HG03025 (cell line): Measurements from ENCODE around the gene ATRN.
"Not testable (repeated sequence)": the region's sequence is repeated elsewhere in the genome, so short reads cannot be mapped to it uniquely, and the experiment has no call there.

Source experiments
- ATAC-seq: cut with Tn5 transposase; IDR thresholded peaks from one replicate; pipeline ENCODE4 v1.9.1; 2021; ENCODE audit warnings: mild to moderate bottlenecking, moderate library complexity; ENCODE audit not compliant: unreplicated experiment, low FRiP score

Gene ATRN

DNA sequence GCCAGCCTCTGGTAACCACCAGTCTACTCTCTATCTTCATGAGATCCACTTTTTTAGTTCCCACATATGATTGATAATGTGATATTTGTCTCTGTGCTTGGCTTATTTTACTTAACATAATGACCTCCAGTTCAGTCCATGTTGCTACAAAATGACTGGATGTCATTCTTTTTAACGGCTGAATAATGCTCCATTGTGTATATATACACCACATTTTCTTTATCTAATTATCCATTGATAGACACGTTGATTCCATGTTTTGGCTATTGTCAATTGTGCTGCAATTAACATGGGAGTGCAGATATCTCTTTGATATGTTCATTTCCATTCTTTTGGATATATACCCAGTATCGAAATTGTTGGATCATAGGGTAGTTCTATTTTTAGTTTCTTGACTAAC lies 89.3 kb downstream of the ATRN start:
- no peak for ATAC-seq

DNA sequence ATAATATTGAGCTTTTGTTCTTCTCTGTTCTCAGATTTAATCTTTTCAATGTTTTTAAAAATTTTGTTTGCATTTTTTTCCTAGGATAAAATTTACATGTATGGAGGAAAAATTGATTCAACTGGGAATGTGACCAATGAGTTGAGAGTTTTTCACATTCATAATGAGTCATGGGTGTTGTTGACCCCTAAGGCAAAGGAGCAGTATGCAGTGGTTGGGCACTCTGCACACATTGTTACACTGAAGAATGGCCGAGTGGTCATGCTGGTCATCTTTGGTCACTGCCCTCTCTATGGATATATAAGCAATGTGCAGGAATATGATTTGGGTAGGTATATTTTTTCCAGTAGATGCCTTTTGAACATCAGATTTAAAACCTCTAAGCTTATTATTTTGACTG lies 89.8 kb downstream of the ATRN start:
- ATAC-seq: no peak

DNA sequence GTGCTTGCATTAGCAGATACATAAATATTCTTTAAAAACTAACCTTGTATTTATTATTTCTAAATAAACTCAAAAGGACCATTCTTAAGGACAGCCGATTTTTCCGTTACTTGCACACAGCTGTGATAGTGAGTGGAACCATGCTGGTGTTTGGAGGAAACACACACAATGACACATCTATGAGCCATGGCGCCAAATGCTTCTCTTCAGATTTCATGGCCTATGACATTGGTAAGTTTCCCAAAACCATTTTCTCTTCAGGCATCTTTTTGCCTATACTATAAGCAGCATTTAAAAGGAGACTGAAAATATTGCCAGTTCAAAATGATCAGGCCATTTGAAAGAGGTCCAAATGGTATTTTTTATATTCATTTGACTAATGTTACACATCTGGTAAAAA lies 92.3 kb downstream of the ATRN start:
- ATAC-seq: no peak

DNA sequence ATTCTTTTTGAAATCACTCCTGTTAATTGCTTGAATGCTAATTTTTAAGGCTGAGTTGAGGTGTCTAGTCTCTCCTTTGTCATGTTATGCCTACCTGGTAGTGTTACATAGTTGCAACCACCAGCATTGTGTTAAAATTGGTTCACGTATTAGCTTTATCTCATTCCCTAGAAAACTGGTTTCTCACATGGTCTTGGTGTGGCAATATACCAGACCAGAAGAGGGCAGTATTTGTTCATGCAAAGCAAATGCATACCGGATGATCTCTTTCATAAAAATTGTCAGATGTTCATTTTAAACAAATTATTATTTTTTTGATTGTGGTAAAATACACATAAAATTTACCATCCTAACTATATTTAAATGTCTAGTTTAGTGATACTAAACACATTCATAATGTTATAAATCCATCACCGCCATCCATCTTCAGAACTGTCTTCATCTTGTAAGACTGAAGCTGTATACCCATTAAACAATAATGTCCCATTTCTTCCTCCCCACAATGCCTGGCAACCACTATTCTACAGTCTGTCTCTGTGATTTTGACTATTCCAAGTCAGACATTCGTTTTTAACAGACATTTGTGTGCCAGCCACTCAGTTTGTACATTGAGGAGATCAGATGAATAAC lies 92.8 kb downstream of the ATRN start:
- no peak for ATAC-seq

DNA sequence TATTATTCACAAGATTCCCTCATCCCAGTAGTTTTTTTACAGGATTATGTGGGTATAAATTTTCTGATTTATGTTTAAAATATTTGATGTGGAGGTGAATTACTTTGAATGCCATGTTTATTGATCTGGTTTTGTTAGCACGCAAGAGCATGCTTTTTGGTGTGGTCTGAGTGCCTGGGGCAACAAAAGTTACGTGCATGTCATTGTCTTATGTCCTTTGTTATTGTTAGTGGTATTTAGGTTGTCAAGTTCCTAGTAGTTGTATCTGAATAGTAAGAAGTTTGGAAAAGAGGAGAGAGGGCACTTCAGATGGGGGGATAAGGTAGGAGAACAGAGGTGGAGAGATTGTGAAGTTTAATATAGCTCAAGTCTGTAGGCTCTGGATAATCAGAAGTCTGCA lies 95.0 kb downstream of the ATRN start:
- no peak for ATAC-seq

DNA sequence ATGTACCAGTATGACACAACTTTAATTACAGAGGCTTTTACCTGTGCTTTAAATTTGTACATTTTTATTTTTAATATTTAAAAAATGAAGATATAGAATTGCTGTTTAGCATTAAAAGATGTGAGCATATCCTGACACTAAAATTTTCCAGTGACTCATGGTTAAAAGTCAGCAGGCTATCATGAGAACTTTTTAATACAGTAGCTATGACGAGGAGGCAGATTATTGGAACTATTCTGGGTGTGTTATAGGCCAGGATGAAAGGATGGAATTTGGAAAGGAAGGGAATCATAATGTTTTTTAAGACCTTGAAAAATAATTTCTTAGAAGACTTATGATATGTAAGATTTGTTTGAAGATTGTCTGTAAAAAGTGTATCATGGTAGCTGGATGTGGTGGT lies 101.3 kb downstream of the ATRN start:
- ATAC-seq: no peak

DNA sequence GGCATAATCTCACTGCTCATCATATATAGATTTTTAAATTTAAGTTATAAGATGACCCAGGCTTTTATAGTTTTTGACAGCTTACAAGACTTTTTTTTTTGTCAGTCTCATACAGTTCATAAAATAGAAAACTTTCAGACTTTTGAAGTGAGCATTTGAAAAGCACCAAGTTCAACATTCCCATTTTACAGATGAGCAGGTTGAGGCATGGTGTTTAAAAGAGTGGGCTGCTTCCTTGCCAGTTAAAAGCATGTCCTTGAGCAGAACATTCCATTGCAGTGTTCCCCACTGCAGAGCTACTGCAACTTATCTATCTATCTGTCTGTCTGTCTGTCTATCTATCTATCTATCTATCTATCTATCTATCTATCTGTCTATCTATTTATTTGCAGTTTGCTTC lies 105.5 kb downstream of the ATRN start:
- ATAC-seq: no peak

DNA sequence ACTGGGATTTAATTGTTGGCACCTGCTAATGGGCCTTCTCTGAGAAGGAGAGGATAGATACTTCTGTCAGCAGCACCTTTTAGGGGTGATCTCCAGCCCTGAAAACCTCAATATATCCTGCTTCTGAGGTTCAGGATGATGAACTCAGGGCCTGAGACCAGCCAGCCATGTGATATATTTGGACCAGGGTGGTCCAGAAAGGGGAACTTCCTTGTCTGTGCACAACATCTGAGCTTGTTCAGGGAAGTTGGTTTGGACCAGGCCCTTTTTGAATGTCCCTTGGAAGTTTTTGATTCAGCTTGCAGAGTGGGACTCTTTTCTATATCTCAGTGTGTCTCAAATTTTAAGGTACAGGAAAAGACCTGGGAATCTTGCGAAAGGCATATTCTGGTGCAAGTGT lies 106.5 kb downstream of the ATRN start:
- ATAC-seq: no peak

DNA sequence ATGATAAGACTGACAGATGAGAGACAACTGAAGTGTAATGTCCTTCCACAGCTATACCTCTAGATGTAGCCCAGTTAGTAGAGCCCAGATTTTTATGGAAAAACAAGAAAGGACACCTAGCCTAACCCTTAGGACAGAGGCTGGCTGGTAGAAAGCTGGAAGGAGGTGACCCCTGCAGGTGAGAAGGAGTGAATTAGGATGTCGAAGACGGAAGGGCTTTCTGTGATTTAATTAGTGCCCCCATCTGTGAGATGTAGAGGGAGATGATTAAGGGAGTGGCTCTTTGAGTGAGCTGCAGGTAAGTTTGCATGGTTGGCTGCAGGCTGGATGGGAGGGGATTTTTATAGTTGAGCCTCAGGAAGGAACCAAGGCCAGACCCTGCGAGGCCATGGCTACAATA lies 109.6 kb downstream of the ATRN start:
- ATAC-seq: no peak

DNA sequence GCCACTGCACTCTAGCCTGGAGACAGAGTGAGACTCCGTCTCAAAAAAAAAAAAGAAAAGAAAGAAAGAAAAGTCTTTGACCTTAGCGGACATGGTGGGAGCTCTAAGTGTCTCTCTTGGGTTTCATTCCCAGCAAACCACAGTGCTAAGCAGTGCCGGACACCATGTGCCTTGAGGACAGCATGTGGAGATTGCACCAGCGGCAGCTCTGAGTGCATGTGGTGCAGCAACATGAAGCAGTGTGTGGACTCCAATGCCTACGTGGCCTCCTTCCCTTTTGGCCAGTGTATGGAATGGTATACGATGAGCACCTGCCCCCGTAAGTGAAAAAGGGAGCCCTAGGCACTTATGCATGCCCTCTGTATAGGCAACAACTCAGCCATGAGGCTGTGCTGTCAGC lies 112.9 kb downstream of the ATRN start:
- ATAC-seq: no peak

DNA sequence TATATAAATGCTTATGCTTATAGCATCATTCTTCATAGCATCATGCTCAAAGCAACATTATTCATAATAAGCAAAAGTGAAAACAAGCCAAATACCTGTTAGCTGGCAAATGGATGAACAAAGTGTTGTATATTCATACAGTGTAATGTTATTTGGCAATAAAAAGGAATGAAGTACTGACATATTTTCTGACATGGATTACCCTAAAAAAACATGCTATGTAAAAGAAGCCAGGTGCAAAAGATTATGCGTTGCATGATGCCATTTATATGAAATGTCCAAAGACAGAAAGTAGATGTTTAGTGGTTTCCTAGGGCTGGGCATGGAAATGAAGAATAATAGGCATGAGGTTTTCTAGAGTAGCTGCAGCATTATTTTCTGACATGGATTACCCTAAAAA lies 115.3 kb downstream of the ATRN start:
- no peak for ATAC-seq

DNA sequence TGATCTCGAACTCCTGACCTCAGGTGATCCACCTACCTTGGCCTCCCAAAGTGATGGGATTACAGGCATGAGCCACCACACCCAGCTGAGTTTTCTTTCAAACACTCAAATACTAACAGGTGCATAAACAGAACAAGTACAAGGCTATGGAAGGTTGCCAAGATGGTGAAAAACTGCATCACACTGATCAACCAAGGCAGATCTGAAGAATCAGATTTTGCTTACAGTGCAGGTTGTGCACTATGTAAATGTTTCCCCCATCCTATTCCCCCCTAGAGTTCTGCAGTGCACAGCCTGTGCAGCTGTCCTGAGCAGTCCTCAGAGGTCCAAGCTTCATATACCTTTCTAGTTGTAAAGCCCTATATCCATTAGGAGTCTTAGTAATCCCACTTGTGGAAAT lies 119.3 kb downstream of the ATRN start:
- ATAC-seq: no peak

DNA sequence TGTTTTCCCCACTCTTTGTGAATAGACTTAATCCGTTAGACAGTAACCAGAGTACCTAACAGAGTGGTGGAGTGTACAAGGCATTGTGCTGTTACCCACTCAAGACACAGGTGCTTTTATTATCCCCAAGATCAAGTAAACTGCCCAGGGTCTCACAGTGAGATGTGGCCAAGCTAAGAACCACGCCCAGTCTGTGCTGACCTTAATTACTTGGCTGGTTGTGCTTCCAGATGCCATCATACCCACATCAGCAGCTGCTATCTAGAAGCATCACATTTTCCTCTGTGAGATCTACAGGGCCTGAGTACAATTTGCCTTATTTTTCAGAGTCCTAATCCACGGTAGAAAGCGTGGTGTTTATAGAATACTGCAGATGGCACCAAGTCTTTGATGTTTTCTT lies 122.1 kb downstream of the ATRN start:
- no peak for ATAC-seq

DNA sequence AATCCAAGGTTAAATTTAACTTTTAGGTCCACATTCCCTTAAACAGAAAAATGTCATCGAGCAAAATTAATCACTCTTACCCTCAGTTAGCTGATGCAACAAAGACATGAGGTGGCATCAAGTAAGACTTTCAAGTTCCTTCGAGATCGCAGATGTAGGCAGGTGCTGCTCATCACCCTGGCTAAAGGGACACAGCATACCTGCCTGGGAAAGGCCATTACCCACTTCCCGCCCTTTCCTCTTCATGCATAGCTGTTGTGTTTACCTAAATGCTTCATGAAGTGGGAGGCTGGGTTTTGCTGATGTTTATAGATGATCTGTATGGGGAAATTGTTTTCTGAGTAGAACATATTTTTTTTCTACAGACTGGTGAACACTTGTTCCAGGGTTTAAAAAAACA lies 124.7 kb downstream of the ATRN start:
- ATAC-seq: no peak

DNA sequence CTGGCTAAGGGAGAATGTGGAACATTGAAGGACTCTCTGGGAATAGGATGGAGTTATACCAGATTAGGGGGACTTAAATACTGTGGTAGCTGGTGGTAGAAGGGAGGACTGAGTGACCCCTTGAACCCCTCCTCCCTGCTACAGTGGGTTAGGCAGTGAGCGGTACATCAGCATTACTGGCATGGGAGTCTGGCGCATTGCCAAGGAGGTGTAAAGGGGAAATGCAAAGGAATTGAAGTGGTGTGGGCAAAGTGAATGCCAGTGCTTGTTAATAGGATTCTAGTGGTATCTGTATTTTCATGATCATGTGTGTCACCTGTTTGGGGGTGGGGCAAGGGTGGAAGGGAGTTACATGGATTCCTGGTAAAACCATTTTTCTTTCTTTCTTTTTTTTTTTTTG lies 132.3 kb downstream of the ATRN start:
- ATAC-seq: no peak

DNA sequence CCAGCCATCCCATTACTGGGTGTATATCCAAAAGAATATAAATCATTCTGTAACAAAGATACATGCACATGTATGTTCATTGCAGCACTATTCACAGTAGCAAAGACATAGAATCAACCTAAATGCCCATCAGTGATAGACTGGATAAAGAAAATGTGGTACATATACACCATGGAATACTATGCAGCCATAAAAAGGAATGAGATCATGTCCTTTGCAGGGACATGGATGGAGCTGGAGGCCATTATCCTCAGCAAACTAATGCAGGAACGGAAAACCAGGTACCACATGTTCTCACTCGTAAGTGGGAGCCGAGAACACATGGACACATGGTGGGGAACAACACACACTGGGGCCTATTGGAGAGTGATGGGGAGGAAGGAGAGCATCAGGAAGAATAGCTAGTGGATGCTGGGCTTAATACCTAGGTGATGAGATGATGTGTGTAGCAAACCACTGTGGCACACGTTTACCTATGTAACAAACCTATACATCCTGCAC lies 134.6 kb downstream of the ATRN start:
- not testable (repeated sequence) for ATAC-seq

DNA sequence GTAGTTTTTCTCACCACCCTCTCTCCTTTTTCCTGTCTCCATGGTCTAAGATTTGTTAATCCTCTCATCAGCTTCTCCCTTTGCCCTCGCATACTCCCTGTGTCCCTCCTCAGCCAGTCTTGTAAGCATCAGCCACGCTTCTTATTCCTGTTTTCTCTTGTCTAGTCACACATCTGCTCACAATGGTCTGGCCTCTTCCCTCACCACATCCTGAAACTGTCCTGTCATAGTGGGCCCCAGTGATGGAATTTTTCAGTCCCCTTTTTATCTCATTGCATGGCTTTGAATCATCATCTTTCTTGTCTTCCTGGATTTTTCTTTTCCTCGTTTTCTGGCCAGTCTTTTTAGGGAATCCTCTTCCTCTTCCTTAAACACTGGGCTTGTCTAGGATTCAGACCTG lies 135.2 kb downstream of the ATRN start:
- ATAC-seq: no peak

DNA sequence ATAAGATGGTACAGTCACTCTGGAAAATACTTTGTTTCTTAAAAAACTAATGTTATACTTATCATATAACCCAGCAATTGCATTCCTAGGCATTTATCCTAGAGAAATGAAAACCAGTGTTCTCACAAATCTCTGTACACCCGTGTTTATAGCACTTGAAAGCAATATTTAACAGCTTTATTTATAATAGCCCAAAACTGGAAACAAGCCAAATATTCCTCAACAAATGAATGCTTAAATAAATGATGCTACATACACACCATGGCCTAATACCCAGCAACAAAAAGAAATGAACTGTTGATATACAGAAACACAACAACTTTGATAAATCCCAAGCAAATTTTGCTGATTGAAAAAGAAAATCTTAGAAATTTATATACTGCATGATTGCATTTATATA lies 141.1 kb downstream of the ATRN start:
- no peak for ATAC-seq

DNA sequence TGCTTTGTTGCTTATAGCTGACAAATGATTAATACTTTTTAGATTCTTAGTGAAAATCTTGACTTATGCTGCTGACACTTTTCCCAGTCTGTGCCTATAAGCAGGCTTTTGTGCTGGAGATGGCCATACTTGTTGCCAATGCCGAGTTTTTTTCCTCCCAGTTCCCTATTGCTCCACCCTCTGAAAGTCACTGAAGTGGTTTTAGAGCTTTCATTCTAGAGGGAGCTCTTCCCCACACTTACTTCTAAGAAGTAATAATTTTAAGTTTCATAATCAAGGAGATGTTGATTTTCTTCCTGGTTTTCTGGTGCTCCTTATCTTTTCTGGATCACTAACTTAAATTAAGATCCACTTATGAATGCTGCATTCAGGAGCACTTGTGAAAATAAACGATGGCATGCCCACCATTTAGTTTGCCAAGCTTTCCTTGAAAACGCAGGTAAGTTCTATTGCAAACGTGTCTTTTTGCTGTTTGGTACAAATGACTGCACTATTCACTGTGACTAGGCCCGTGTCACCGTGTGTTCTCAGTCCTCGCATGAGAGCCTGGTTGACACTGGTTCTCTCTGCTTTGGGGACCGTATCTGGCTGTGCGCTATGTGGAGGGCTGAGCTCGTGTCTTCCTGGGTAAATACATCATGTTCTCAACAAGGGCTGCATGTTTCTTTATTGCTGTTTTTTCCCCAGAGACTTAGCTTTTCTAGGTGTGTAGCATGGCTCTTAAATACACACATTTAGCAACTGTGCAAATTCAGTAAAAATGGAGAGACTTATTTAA lies 142.2 kb downstream of the ATRN start:
- no peak for ATAC-seq

DNA sequence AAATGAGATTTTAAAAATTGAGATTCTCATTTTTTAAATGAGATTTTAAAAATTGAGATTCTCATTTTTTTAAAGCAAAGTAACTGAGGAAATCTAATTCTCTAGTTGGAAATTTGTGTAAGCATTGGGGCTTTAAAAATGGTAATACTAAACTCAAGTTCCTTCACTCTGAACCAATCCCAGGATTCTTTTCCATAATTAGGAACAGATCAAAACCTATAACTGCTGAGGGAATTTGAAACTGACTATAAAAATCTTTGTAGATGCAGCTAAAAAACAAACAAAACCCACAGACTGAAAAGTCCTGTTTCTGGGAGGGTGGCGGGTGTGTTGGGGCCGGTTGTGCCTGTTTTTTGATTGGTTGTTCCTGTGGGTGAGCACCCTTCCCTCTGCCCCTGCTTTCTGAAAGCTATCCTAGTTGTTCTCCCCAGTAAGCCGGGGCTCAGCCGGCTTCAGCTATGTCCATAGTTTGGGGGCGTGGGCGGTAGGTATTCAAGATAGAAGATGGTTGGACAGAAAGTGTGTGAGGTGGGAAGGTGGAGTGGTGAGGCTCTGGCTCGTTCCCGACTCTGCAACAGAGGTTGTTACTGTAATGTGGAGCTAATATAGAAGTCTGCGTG lies 143.1 kb downstream of the ATRN start:
- ATAC-seq: no peak

DNA sequence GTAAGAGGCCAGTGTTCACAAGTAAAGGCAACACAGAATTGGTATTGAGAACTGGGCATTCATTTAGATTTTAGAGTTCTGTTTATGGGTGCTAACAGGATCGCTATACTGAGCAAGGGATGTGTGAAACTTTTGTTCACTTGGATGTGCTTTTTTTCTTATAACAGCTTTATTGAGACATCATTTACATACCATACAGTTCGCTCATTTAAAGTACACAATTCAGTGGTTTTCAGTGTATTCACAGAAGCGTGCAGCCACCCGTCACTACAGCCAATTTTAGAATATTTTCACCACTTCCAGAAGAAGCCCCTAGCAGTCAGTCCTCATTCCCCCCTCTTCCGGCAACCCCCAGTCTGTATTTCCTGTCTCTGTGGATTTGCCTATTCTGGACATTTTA lies 143.6 kb downstream of the ATRN start:
- ATAC-seq: no peak
